OCI-LY1 (cell line): ENCODE data around the gene SNAPC4.
"Not testable (repeated sequence)": the region's sequence is repeated elsewhere in the genome, so short reads cannot be mapped to it uniquely, and the experiment has no call there.

Experiments
- CTCF ChIP-seq: fragments of 200-600 bp; sonication (generic), shearing (Covaris generic); IDR thresholded peaks from 2 replicates; pipeline ENCODE4 v1.5.1; 2017; ENCODE audit warnings: mild to moderate bottlenecking, antibody characterized with exemption, low read length, moderate library complexity, mixed read lengths
- EZH2 ChIP-seq: fragments of 200-600 bp; sonication (generic), shearing (Covaris generic); IDR thresholded peaks from 2 replicates; pipeline ENCODE4 v1.8.0; 2017; ENCODE audit warnings: borderline replicate concordance, mixed run types, mild to moderate bottlenecking, antibody characterized with exemption, low read length, moderate library complexity, mixed read lengths

DNA sequence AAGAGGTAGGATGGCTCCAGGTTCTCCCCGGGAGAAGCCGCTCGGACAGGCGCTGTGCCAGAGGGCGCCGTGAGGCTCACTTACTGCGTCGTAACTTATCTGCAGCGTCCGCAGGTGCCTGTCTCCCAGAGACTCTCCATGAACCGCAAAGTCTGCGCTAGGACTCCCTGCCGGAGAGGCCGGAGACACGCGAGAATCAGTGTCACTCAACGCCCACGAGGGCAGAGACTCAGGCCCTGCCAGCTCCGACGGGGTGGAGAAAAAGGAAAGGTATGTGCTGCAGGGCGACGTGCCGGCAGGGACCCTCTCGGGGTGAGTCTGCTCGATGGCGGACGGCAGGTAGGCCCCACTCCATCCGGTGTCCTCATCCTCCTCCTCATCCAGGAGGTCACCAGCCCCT, 7.1 kb upstream of the SNAPC4 start:
- TF ChIP-seq CTCF, EZH2: not testable (repeated sequence)
